Astrocyte (in vitro differentiated cells and primary cell): Measurements from ENCODE around the gene CGREF1.

Source experiments
- CTCF ChIP-seq: IDR thresholded peaks from 2 replicates; pipeline ENCODE4 v1.5.1; 2011; ENCODE audit warnings: low read depth, mild to moderate bottlenecking, inconsistent platforms, low read length, moderate library complexity; ENCODE audit not compliant: insufficient read depth
- EZH2 ChIP-seq: IDR thresholded peaks from 2 replicates; pipeline ENCODE4 v1.6.1; 2012; ENCODE audit warnings: mild to moderate bottlenecking, low read length, inconsistent platforms; ENCODE audit not compliant: insufficient read depth

- TF ChIP-seq CTCF = no peak
- no peak for TF ChIP-seq EZH2
Observed at GRCh38 chr2:27138111-27138510, 19.2 kb upstream of the CGREF1 start.
